Thymus (tissue), 11 donors: ENCODE measurements around the gene SEC14L5. TPM values are rescaled to one million over a fixed set of nuclear protein-coding genes. Genes with fewer than 3 reads are reported as not detected.
"Not testable (repeated sequence)": the region's sequence is repeated elsewhere in the genome, so short reads cannot be mapped to it uniquely, and the experiment has no call there.

Experiments used
- DNase-seq, 9 donors: peaks; one replicate each; pipeline ENCODE4 v3.0.0-alpha.2; 2013; ENCODE audit warnings: low spot score in 9 of 9, low read depth in 6 of 9, missing footprints in 1 of 9
- H3K27ac ChIP-seq, 2 donors: one replicate each; pipeline ENCODE4 v1.5.1; 2013; ENCODE audit warnings: control low read depth in 1 of 2, low read depth in 1 of 2, low read length in 1 of 2, mild to moderate bottlenecking in 1 of 2, moderate library complexity in 1 of 2
- H3K27me3 ChIP-seq, 2 donors: one replicate each; pipeline ENCODE4 v1.5.1; 2013; ENCODE audit warnings: low read length in 1 of 2; ENCODE audit not compliant: control insufficient read depth in 2 of 2, insufficient read depth in 1 of 2
- H3K36me3 ChIP-seq, 2 donors: one replicate each; pipeline ENCODE4 v1.5.1; 2013; ENCODE audit warnings: low read length in 1 of 2, mild to moderate bottlenecking in 1 of 2, moderate library complexity in 1 of 2; ENCODE audit not compliant: control insufficient read depth in 2 of 2, insufficient read depth in 2 of 2
- H3K4me1 ChIP-seq, 2 donors: one replicate each; pipeline ENCODE4 v1.5.1; 2013; ENCODE audit warnings: low read length in 2 of 2; ENCODE audit not compliant: control insufficient read depth in 2 of 2, insufficient read depth in 2 of 2
- H3K4me3 ChIP-seq, 2 donors: one replicate each; pipeline ENCODE4 v1.5.1; 2013; ENCODE audit warnings: low read length in 2 of 2, control low read depth in 1 of 2, mild to moderate bottlenecking in 1 of 2
- H3K9me3 ChIP-seq, 2 donors: one replicate each; pipeline ENCODE4 v1.5.1; 2013; ENCODE audit warnings: low read length in 1 of 2, mild to moderate bottlenecking in 1 of 2; ENCODE audit not compliant: control insufficient read depth in 2 of 2, insufficient read depth in 1 of 2
- WGBS: extraction: QIAGEN DNeasy Blood & Tissue Kit; methylation state at CpG from one replicate; pipeline ENCODE4 v1.1.7; 2013; 5-methylcytosine and 5-hydroxymethylcytosine counted together
- polyA plus RNA-seq: library from polyadenylated mRNA; stranded (reverse); fragments of 200-250 nt; gene quantifications from one replicate; pipeline ENCODE4 v1.2.3, GENCODE V29; 2013
- total RNA-seq: library from RNA; stranded (reverse); fragments of 120-200 nt; gene quantifications from one replicate; pipeline ENCODE4 v1.2.4, GENCODE V29; 2013
- donor health status: healthy.

The SEC14L5 gene
- total and polyA plus RNA-seq, 2 donors, result 0.14 to 0.24 TPM

DNA sequence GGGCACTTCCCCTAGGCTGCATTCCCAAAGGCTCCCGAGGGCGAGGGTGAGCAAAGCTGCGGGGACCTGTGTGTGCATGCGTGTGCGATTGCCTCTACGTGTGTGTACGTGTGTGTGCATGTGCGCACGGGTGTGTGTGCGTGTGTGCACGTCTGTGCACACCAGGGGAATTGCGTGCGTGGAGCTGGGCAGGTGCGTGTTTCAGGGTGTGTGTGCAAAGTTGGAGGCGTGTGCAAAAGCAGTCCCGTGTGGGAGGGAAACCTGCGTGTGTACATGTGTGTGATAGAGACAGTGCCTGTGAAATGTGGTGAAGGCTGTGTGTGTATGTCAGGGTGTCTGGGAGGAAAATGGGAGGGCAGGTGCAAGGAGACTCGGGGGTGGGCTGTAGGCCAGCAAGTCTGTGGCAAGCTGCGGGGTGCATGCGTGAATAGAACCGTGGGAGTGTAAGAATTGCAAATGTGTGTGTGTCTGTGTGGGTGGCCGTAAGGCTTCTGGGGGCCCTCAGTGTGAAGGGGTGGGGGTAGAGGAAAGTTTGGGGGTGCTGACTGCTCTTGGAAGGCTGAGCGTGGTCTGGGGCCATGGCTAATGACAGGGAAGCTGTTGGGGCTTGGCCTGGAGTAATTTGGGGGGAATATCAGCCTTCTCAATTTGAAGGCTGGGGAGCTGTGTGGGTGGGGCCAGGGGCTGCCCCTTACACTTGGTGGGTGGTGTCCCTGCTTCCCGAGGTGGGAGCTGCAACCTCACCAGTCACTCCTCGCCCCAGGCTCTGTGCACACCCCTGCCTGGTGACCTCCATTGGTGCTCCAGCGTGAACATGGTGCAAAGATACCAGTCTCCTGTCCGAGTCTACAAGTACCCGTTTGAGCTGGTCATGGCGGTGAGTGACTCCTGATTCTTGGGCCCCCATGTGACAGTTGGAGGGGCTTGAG, 644 bp downstream of the SEC14L5 start:
- Histone ChIP-seq H3K27me3 (peaks cover 4 to 40% of the 10 kb centered on the region in 2 donors), H3K27ac (no peak overlapping the region), H3K4me1 (peaks cover 2 to 12% of the 10 kb centered on the region in 2 donors), H3K4me3 (peak overlapping the region in 1 of 2 donors; percentile 36), H3K36me3 (no peaks in the 10 kb centered on the region), H3K9me3 (peaks cover 1 to 16% of the 10 kb centered on the region in 2 donors)
- no peak for DNase-seq
- 52% methylated on average over 29 of the region's 29 CpGs for WGBS

DNA sequence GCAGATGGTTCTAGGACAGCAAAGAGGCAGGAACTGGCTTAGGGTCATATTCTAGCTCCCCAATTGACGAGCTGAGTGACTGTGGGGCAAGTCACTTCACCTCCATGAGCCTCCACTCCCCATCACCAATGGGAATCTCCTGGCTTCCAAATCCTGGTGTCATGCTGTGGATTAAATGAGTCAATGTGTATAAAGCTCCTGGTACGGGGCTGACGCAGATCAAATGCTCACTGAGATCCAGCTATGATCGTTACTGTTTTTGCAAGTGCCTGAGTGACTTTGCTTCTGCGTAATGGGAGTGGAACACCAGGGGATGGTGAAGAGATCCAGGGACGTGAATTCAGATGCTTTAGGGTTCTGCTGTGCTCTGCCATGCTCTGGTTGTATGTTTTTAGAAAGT, 2.4 kb downstream of the SEC14L5 start:
- 76% methylated on average over 6 of the region's 6 CpGs for WGBS
- H3K27me3 ChIP-seq, result peaks cover 4 to 40% of the 10 kb centered on the region in 2 donors

GRCh38 chr16:4962716-4963115, 4.6 kb downstream of the SEC14L5 start:
- peaks cover under 1 to 21% of the 10 kb centered on the region in 2 donors for H3K27me3 ChIP-seq
- no peak overlapping the region for H3K27ac ChIP-seq
- no peak overlapping the region for H3K4me3 ChIP-seq
- no peak for DNase-seq
- peaks cover 2 to 6% of the 10 kb centered on the region in 2 donors for H3K4me1 ChIP-seq
- peaks cover 1 to 12% of the 10 kb centered on the region in 2 donors for H3K9me3 ChIP-seq
- WGBS, result 59% methylated on average over 7 of the region's 7 CpGs
- H3K36me3 ChIP-seq, result no peaks in the 10 kb centered on the region

More for the DNA sequence above, 2.4 kb downstream of the SEC14L5 start:
- Histone ChIP-seq H3K9me3 (peaks cover 1 to 16% of the 10 kb centered on the region in 2 donors), H3K4me3 (no peak overlapping the region), H3K27ac (no peak overlapping the region), H3K4me1 (peaks cover 2 to 12% of the 10 kb centered on the region in 2 donors), H3K36me3 (no peaks in the 10 kb centered on the region)
- DNase-seq, result no peak

GRCh38 chr16:4963527-4963926, 5.4 kb downstream of the SEC14L5 start:
- H3K36me3 ChIP-seq, H3K27ac ChIP-seq, H3K4me3 ChIP-seq, H3K9me3 ChIP-seq, H3K4me1 ChIP-seq, DNase-seq: not testable (repeated sequence)
- peaks cover 0 to 13% of the 10 kb centered on the region in 2 donors for H3K27me3 ChIP-seq
- WGBS, result 96% methylated on average over 7 of the region's 7 CpGs

GRCh38 chr16:4966736-4967453, 8.8 kb downstream of the SEC14L5 start:
- H3K27ac ChIP-seq, result no peak overlapping the region
- no peaks in the 10 kb centered on the region for H3K36me3 ChIP-seq
- H3K9me3 ChIP-seq, result no peaks in the 10 kb centered on the region
- no peak overlapping the region for H3K4me3 ChIP-seq
- peaks cover 9 to 10% of the 10 kb centered on the region in 2 donors for H3K4me1 ChIP-seq
- 90% methylated on average over 10 of the region's 10 CpGs for WGBS
- DNase-seq, result no peak
- no peaks in the 10 kb centered on the region for H3K27me3 ChIP-seq

- not testable (repeated sequence) for DNase-seq, H3K9me3 ChIP-seq, H3K27ac ChIP-seq, H3K36me3 ChIP-seq, H3K4me3 ChIP-seq, H3K27me3 ChIP-seq
- WGBS, result 93% methylated on average over 12 of the region's 12 CpGs
- peaks cover 9 to 10% of the 10 kb centered on the region in 2 donors for H3K4me1 ChIP-seq
Observed at GRCh38 chr16:4968278-4968677, 10.1 kb downstream of the SEC14L5 start.

- Histone ChIP-seq H3K36me3 (no peaks in the 10 kb centered on the region), H3K4me3 (no peak overlapping the region), H3K27ac (no peak overlapping the region), H3K27me3 (no peaks in the 10 kb centered on the region), H3K9me3 (peaks cover 0 to 6% of the 10 kb centered on the region in 2 donors), H3K4me1 (peaks cover 9 to 10% of the 10 kb centered on the region in 2 donors)
- WGBS, result 88% methylated on average over 13 of the region's 13 CpGs
- no peak for DNase-seq
Observed at GRCh38 chr16:4968879-4969483, 10.9 kb downstream of the SEC14L5 start.

DNA sequence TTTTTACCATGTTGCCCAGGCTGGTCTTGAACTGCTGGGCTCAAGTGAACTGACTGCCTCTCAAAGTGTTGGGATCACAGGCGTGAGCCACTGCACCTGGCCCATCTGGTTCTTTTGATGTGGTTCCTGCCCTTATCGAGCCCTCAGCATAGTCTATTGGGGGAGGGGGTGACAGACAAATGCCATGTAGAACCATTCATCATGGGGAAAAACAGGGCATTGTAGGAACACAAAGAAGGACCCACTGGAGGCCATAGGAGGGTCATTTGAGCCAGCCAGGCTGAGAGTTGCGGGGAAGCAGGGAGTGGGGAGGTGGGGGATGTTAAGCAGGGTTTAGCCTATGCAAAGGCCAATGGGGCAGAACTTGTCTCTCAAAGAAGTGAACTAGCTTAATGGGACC, 11.9 kb downstream of the SEC14L5 start:
- WGBS, result 35% methylated on average over 3 of the region's 3 CpGs
- Histone ChIP-seq H3K27me3 (no peaks in the 10 kb centered on the region), H3K27ac (no peak overlapping the region), H3K36me3 (no peaks in the 10 kb centered on the region), H3K4me1 (peaks cover 9 to 10% of the 10 kb centered on the region in 2 donors), H3K9me3 (peaks cover 0 to 6% of the 10 kb centered on the region in 2 donors), H3K4me3 (no peak overlapping the region)
- peak in 2 of 9 donors; percentile 24 to 54 for DNase-seq
